H1 (cell line): ENCODE results near the gene MREG. TPM values are rescaled to one million over a fixed set of nuclear protein-coding genes. Genes with fewer than 3 reads are reported as not detected.

ENCODE experiments used
- CTCF ChIA-PET: fragments of 300-600 bp; sonication (Branson Sonifier 250); formaldehyde crosslinking; loops from one replicate; lab custom pipeline; 2021; ENCODE audit not compliant: partially characterized antibody; lab: Charles Lee
- POLR2A ChIA-PET: fragments of 300-600 bp; sonication (Branson Sonifier 250); formaldehyde crosslinking; loops from one replicate; lab custom pipeline; 2021; ENCODE audit warnings: inconsistent platforms; ENCODE audit not compliant: partially characterized antibody; lab: Charles Lee
- DNase-seq, 2 experiments: peaks; one replicate each; pipeline versions ENCODE4 v3.0.0 to v3.0.0-alpha.2; 2010 to 2022; ENCODE audit warnings: low spot score in 2 of 2, low read depth in 1 of 2, mixed read lengths in 1 of 2
- FAIRE-seq: peaks from 2 replicates; lab custom pipeline; 2011; peaks lifted over from hg19 to GRCh38; lab: Jason Lieb, UNC
- H2AFZ ChIP-seq: 2 replicates; pipeline ENCODE4 v1.8.1; 2012; ENCODE audit warnings: low read length, inconsistent platforms
- H2AK5ac ChIP-seq: 2 replicates; pipeline ENCODE4 v1.6.1; 2013; ENCODE audit warnings: low read depth, low read length
- H2BK120ac ChIP-seq: replicated peaks from 2 replicates; pipeline ENCODE3; 2013; ENCODE audit warnings: low read depth, low read length, inconsistent platforms
- H2BK12ac ChIP-seq: 2 replicates; pipeline ENCODE4 v1.6.1; 2013; ENCODE audit warnings: low read depth, low read length
- H2BK15ac ChIP-seq: 2 replicates; pipeline ENCODE4 v1.6.1; 2013; ENCODE audit warnings: low read length
- H2BK20ac ChIP-seq: 2 replicates; pipeline ENCODE4 v1.6.1; 2013; ENCODE audit warnings: low read length
- H2BK5ac ChIP-seq: 2 replicates; pipeline ENCODE4 v1.6.1; 2013; ENCODE audit warnings: low read depth, low read length
- H3K14ac ChIP-seq: 2 replicates; pipeline ENCODE4 v1.6.1; 2013; ENCODE audit warnings: inconsistent platforms; ENCODE audit not compliant: insufficient read length
- H3K18ac ChIP-seq: 2 replicates; pipeline ENCODE4 v1.6.1; 2013; ENCODE audit warnings: low read length; ENCODE audit errors: extremely low read depth
- H3K23ac ChIP-seq: 2 replicates; pipeline ENCODE4 v1.6.1; 2013; ENCODE audit warnings: inconsistent platforms; ENCODE audit not compliant: insufficient read length
- H3K23me2 ChIP-seq: 2 replicates; pipeline ENCODE4 v1.6.1; 2013; ENCODE audit warnings: low read depth, low read length
- H3K27ac ChIP-seq: 2 replicates; pipeline ENCODE4 v1.6.1; 2011; ENCODE audit warnings: low read depth, low read length, inconsistent platforms
- H3K27me3 ChIP-seq, 4 experiments: replicated peaks in 1 of 4; 1 replicate in 1 of 4; 2 replicates in 3 of 4; pipeline versions ENCODE4 v1.6.1 to v1.8.1; 2011 to 2013; ENCODE audit warnings: low read length in 3 of 4, mild to moderate bottlenecking in 3 of 4, inconsistent platforms in 2 of 4, mixed read lengths in 2 of 4, moderate library complexity in 1 of 4; ENCODE audit not compliant: control insufficient read depth in 3 of 4, insufficient read depth in 3 of 4; ENCODE audit errors: extremely low read depth in 1 of 4
- H3K36me3 ChIP-seq, 4 experiments: 2 replicates each; pipeline versions ENCODE4 v1.6.1 to v1.8.1; 2011 to 2013; ENCODE audit warnings: mild to moderate bottlenecking in 4 of 4, low read length in 3 of 4, moderate library complexity in 2 of 4, control low read depth in 1 of 4, inconsistent platforms in 1 of 4; ENCODE audit not compliant: insufficient read depth in 4 of 4, control insufficient read depth in 2 of 4
- H3K4ac ChIP-seq: replicated peaks from 2 replicates; pipeline ENCODE3; 2013; ENCODE audit warnings: low read length, low read depth, mixed read lengths, inconsistent platforms; ENCODE audit not compliant: insufficient read length
- H3K4me1 ChIP-seq, 4 experiments: replicated peaks in 1 of 4; 1 replicate in 1 of 4; 2 replicates in 3 of 4; pipeline versions ENCODE4 v1.6.1 to v1.8.1; 2011 to 2013; ENCODE audit warnings: low read length in 3 of 4, inconsistent platforms in 2 of 4, mixed read lengths in 1 of 4; ENCODE audit not compliant: insufficient read depth in 4 of 4, control insufficient read depth in 3 of 4
- H3K4me2 ChIP-seq, 2 experiments: 2 replicates each; pipeline versions ENCODE4 v1.6.1 to v1.8.1; 2011 to 2013; ENCODE audit warnings: low read depth in 2 of 2, low read length in 2 of 2, control low read depth in 1 of 2, inconsistent platforms in 1 of 2, mild to moderate bottlenecking in 1 of 2; ENCODE audit not compliant: insufficient read depth in 1 of 2
- H3K4me3 ChIP-seq, 4 experiments: fragments of 200-600, 300-600 bp in 1 of 4; sonication (generic), shearing (Covaris generic), sonication (Bioruptor Twin) in 1 of 4; 2 replicates each; pipeline versions ENCODE4 v1.5.1 to v1.8.1; 2011 to 2016; ENCODE audit warnings: low read length in 4 of 4, low read depth in 3 of 4, control low read depth in 2 of 4, inconsistent platforms in 2 of 4, mild to moderate bottlenecking in 2 of 4, mixed read lengths in 1 of 4, moderate library complexity in 1 of 4; ENCODE audit not compliant: insufficient read depth in 2 of 4; ENCODE audit errors: extremely low read depth in 1 of 4
- H3K56ac ChIP-seq: replicated peaks from 2 replicates; pipeline ENCODE3; 2013; ENCODE audit warnings: low read depth, mild to moderate bottlenecking, mixed read lengths, low read length, inconsistent platforms; ENCODE audit not compliant: insufficient read length
- H3K79me1 ChIP-seq: 2 replicates; pipeline ENCODE4 v1.6.1; 2013; ENCODE audit warnings: low read depth, low read length, control low read depth
- H3K79me2 ChIP-seq, 2 experiments: 2 replicates each; pipeline versions ENCODE4 v1.6.1 to v1.8.1; 2012 to 2013; ENCODE audit warnings: low read length in 2 of 2, mild to moderate bottlenecking in 2 of 2, inconsistent platforms in 1 of 2; ENCODE audit not compliant: insufficient read depth in 2 of 2, control insufficient read depth in 1 of 2
- H3K9ac ChIP-seq, 4 experiments: replicated peaks in 1 of 4; 1 replicate in 1 of 4; 2 replicates in 3 of 4; pipeline versions ENCODE4 v1.6.1 to v1.8.1; 2011 to 2013; ENCODE audit warnings: low read depth in 3 of 4, low read length in 3 of 4, control low read depth in 2 of 4, mild to moderate bottlenecking in 2 of 4, moderate library complexity in 2 of 4, inconsistent platforms in 1 of 4; ENCODE audit errors: extremely low read depth in 1 of 4
- H3K9me3 ChIP-seq, 2 experiments: 2 replicates each; pipeline versions ENCODE4 v1.6.1 to v1.8.1; 2012 to 2013; ENCODE audit warnings: mild to moderate bottlenecking in 2 of 2, moderate library complexity in 2 of 2, control low read depth in 1 of 2, inconsistent platforms in 1 of 2, low read depth in 1 of 2, low read length in 1 of 2, mixed read lengths in 1 of 2; ENCODE audit not compliant: insufficient read depth in 2 of 2
- H4K20me1 ChIP-seq, 2 experiments: replicated peaks in 1 of 2; 2 replicates each; pipeline versions ENCODE3 to v1.8.1; 2011 to 2013; ENCODE audit warnings: inconsistent platforms in 2 of 2, low read length in 2 of 2, mild to moderate bottlenecking in 1 of 2; ENCODE audit not compliant: insufficient read depth in 2 of 2, control insufficient read depth in 1 of 2
- H4K5ac ChIP-seq: 2 replicates; pipeline ENCODE4 v1.6.1; 2013; ENCODE audit warnings: low read length, low read depth, mixed read lengths, inconsistent platforms; ENCODE audit not compliant: insufficient read length
- H4K8ac ChIP-seq: 2 replicates; pipeline ENCODE4 v1.8.0; 2013; ENCODE audit warnings: mild to moderate bottlenecking, moderate library complexity, low read length, inconsistent platforms; ENCODE audit not compliant: insufficient read depth; ENCODE audit errors: extremely low read depth
- H4K91ac ChIP-seq: replicated peaks from 2 replicates; pipeline ENCODE3; 2013; ENCODE audit warnings: low read length, mixed read lengths, inconsistent platforms; ENCODE audit not compliant: insufficient read length
- ATF3 ChIP-seq: IDR thresholded peaks from 2 replicates; pipeline ENCODE4 v1.6.1; 2011; ENCODE audit warnings: low read depth, mild to moderate bottlenecking, low read length; ENCODE audit not compliant: insufficient read depth
- CHD2 ChIP-seq: IDR thresholded peaks from 2 replicates; pipeline ENCODE4 v1.6.1; 2012; ENCODE audit warnings: low read length, improper control_type of control experiment
- GTF2F1 ChIP-seq: IDR thresholded peaks from 2 replicates; pipeline ENCODE4 v1.6.1; 2012; ENCODE audit warnings: low read depth, low read length, improper control_type of control experiment, borderline replicate concordance
- HDAC2 ChIP-seq, 2 experiments: fragments of 300-600 bp in 1 of 2; sonication (generic) in 1 of 2; IDR thresholded peaks; 2 replicates each; pipeline ENCODE4 v1.6.1; 2011 to 2012; ENCODE audit warnings: low read depth in 2 of 2, low read length in 2 of 2, mild to moderate bottlenecking in 2 of 2, moderate library complexity in 2 of 2, borderline replicate concordance in 1 of 2, inconsistent platforms in 1 of 2
- KDM4A ChIP-seq: IDR thresholded peaks from one replicate; pipeline ENCODE4 v1.7.1; 2012; ENCODE audit warnings: low read depth, mild to moderate bottlenecking, moderate library complexity, low read length, inconsistent platforms; ENCODE audit not compliant: severe bottlenecking
- MAFK ChIP-seq: IDR thresholded peaks from 2 replicates; pipeline ENCODE4 v1.6.1; 2012; ENCODE audit warnings: low read depth, mild to moderate bottlenecking, improper control_type of control experiment, low read length
- RAD21 ChIP-seq, 2 experiments: IDR thresholded peaks in 1 of 2; conservative IDR thresholded peaks in 1 of 2; 2 replicates each; pipeline ENCODE4 v1.6.1; 2011; ENCODE audit warnings: low read depth in 2 of 2, low read length in 2 of 2, improper control_type of control experiment in 1 of 2, inconsistent platforms in 1 of 2, mild to moderate bottlenecking in 1 of 2, moderate library complexity in 1 of 2
- RBBP5 ChIP-seq: IDR thresholded peaks from 2 replicates; pipeline ENCODE4 v1.7.1; 2012; ENCODE audit warnings: low read depth, mild to moderate bottlenecking, inconsistent platforms, low read length, moderate library complexity, borderline replicate concordance
- RNF2 ChIP-seq: fragments of 200-900, 300-1000 bp; sonication (generic); IDR thresholded peaks from 2 replicates; pipeline ENCODE4 v1.7.1; 2016; ENCODE audit warnings: borderline replicate concordance, low read depth, mild to moderate bottlenecking, antibody characterized with exemption, low read length; ENCODE audit not compliant: poor library complexity, severe bottlenecking; ENCODE audit errors: missing control alignments
- TAF1 ChIP-seq: IDR thresholded peaks from 2 replicates; pipeline ENCODE4 v1.6.1; 2011; ENCODE audit warnings: mild to moderate bottlenecking, low read depth, low read length
- TBP ChIP-seq: IDR thresholded peaks from 2 replicates; pipeline ENCODE4 v1.6.1; 2011; ENCODE audit warnings: low read depth, low read length, improper control_type of control experiment
- whole genome bisulfite sequencing, 2 experiments: shearing (Covaris generic) in 1 of 2; methylation state at CpG; one replicate each; pipeline versions ENCODE4 v1.1.6 to v1.1.7; 2013 to 2015; ENCODE audit warnings: low lambda C conversion rate in 2 of 2, mixed read lengths in 2 of 2, inconsistent platforms in 1 of 2, low coverage in 1 of 2, missing lambda C conversion rate in 1 of 2; ENCODE audit not compliant: insufficient replicate concordance in 2 of 2, insufficient coverage in 1 of 2, insufficient read length in 1 of 2; ENCODE audit errors: extremely low coverage in 1 of 2, missing lambda C conversion rate in 1 of 2; 5-methylcytosine and 5-hydroxymethylcytosine counted together
- polyA plus RNA-seq, 7 experiments: library from polyadenylated mRNA; depleted of rRNA in 3 of 7; stranded (reverse) in 5 of 7; unstranded in 2 of 7; fragments of >200 nt in 5 of 7; fragments of 200-250 nt in 2 of 7; gene quantifications; 1 replicate in 5 of 7; 2 replicates in 1 of 7; 4 replicates in 1 of 7; pipeline versions ENCODE4 v1.2.1 to v1.2.3, GENCODE V29; 2011 to 2013; ENCODE audit warnings: missing spikeins in 2 of 7, mixed read lengths in 2 of 7
- total RNA-seq: library from RNA; stranded (reverse); fragmentation: NEBNext Ultra II Directional; extraction: Animal tissue kit (Norgen Biotek cat#: 25700); gene quantifications from 2 replicates; pipeline ENCODE4 v1.2.1, GENCODE V29; 2021

The MREG gene
- total and polyA plus RNA-seq, 2 of the 8 experiments (the other 6 are each of a cell fraction or from before 2014, with no cell fraction given): 7.5 to 31.9 TPM

- Histone ChIP-seq H3K4me3 (no peak overlapping the region), H4K5ac (no peak overlapping the region), H2BK15ac (no peak overlapping the region), H2AK5ac (no peak overlapping the region), H2BK5ac (no peak overlapping the region), H3K56ac (no peak overlapping the region), H2BK12ac (no peak overlapping the region), H3K23ac (no peak overlapping the region), H3K4me2 (no peak overlapping the region), H3K4ac (no peak overlapping the region), H3K14ac (no peak overlapping the region), H2BK120ac (no peak overlapping the region), H3K36me3 (no peaks in the 10 kb centered on the region; a peak in 1 of 8 replicates), H3K79me2 (peaks cover 0 to 32% of the 10 kb centered on the region in 2 experiments; a peak in 2 of 4 replicates), H4K91ac (no peak overlapping the region), H3K27ac (no peak overlapping the region), H3K27me3 (no peaks in the 10 kb centered on the region), H3K4me1 (peaks cover 0 to 3% (median 0%) of the 10 kb centered on the region in 4 experiments; a peak in 1 of 7 replicates), H3K9ac (no peak overlapping the region), H2BK20ac (no peak overlapping the region), H2AFZ (no peak overlapping the region), H3K9me3 (peaks cover 0 to 4% of the 10 kb centered on the region in 2 experiments; a peak in 1 of 4 replicates), H4K20me1 (peaks cover 0 to 2% of the 10 kb centered on the region in 2 experiments), H4K8ac (no peak overlapping the region), H3K18ac (no peak overlapping the region), H3K79me1 (peaks cover 8% of the 10 kb centered on the region), H3K23me2 (no peaks in the 10 kb centered on the region)
- DNase-seq: no peak
- POLR2A ChIA-PET: interaction anchor here (1.0 kb wide), 1 partner anchor 24 kb away, joined by 3 read pairs; no protein-coding TSS in a partner anchor
- FAIRE-seq: no peak
- WGBS, 2 experiments: 86% methylated on average over 1 of the region's 1 CpG; no CpG with 5 or more reads in 1 of the 2 experiments
- CTCF ChIA-PET: interaction anchor here (0.7 to 4.5 kb wide), 5 partner anchors 14 to 192 kb away, joined by 3 to 23 read pairs (median 3); no protein-coding TSS in a partner anchor
- TF ChIP-seq ATF3: no peak
- TF ChIP-seq TBP: no peak
- TF ChIP-seq RNF2: no peak
- no peak for TF ChIP-seq RAD21 (IDR thresholded peaks at IDR 0.05 in 1 of 2, conservative IDR thresholded peaks at IDR 0.05 in 1 of 2; ENCODE audit: low read depth in 2 of 2, low read length in 2 of 2)
- no peak for TF ChIP-seq KDM4A
- no peak for TF ChIP-seq CHD2
- no peak for TF ChIP-seq TAF1
- no peak for TF ChIP-seq RBBP5
- no peak for TF ChIP-seq GTF2F1
- TF ChIP-seq HDAC2 (IDR thresholded peaks at IDR 0.05; ENCODE audit: borderline replicate concordance in 1 of 2, low read depth in 2 of 2, low read length in 2 of 2): no peak
- no peak for TF ChIP-seq MAFK
Measured at GRCh38 chr2:215965532-215966165, 47.7 kb downstream of the MREG start.
